HEK293 (cell line): ENCODE data around the gene FXYD2.

Experiments
- CTCF ChIA-PET: fragments of 350-600 bp; formaldehyde crosslinking; extraction: SDS; loops from one replicate; lab custom pipeline; 2021; ENCODE audit warnings: antibody characterized with exemption; lab: Yijun Ruan, JAX
- POLR2A ChIA-PET: fragments of 300-600 bp; formaldehyde crosslinking; extraction: SDS; loops from one replicate; lab custom pipeline; 2020; ENCODE audit warnings: antibody characterized with exemption, inconsistent platforms; lab: Yijun Ruan, JAX
- H3K27ac ChIP-seq: fragments of 200-500 bp; sonication (Bioruptor generic); 2 replicates; pipeline ENCODE4 v1.5.1; 2014; ENCODE audit warnings: low read depth, low read length, control low read depth, inconsistent platforms; ENCODE audit errors: extremely low read depth
- H3K36me3 ChIP-seq, 2 experiments: fragments of 200-500 bp in 1 of 2; sonication (Bioruptor generic) in 1 of 2; 1 replicate in 1 of 2; 2 replicates in 1 of 2; pipeline ENCODE4 v1.5.1; 2014 to 2017; ENCODE audit warnings: inconsistent platforms in 2 of 2, low read length in 2 of 2; ENCODE audit not compliant: control insufficient read depth in 2 of 2, insufficient read depth in 1 of 2
- H3K4me1 ChIP-seq: fragments of 200-500 bp; sonication (Bioruptor generic); 2 replicates; pipeline ENCODE4 v1.5.1; 2014; ENCODE audit warnings: mild to moderate bottlenecking, low read length, inconsistent platforms; ENCODE audit not compliant: control insufficient read depth, insufficient read depth
- H3K4me3 ChIP-seq: 2 replicates; pipeline ENCODE4 v1.5.1; 2011; ENCODE audit warnings: low read depth, mild to moderate bottlenecking, control low read depth, low read length, moderate library complexity
- H3K9me3 ChIP-seq: fragments of 200-500 bp; sonication (Bioruptor generic); 2 replicates; pipeline ENCODE4 v1.5.1; 2014; ENCODE audit warnings: low read depth, low read length, inconsistent platforms; ENCODE audit not compliant: control insufficient read depth, insufficient read depth
- MYNN ChIP-seq: fragments of 450-650 bp; formaldehyde crosslinking; IDR thresholded peaks from 2 replicates; pipeline ENCODE4 v1.5.1; 2016; ENCODE audit warnings: missing biosample characterization, missing genetic modification characterization, borderline replicate concordance
- MZF1 ChIP-seq: fragments of 450-650 bp; formaldehyde crosslinking; IDR thresholded peaks from 2 replicates; pipeline ENCODE4 v1.5.1; 2017; ENCODE audit warnings: missing biosample characterization, missing genetic modification characterization, borderline replicate concordance
- OSR2 ChIP-seq: fragments of 450-650 bp; formaldehyde crosslinking; IDR thresholded peaks from 2 replicates; pipeline ENCODE4 v1.5.1; 2016; ENCODE audit warnings: missing biosample characterization, missing genetic modification characterization
- OVOL3 ChIP-seq: fragments of 450-650 bp; formaldehyde crosslinking; IDR thresholded peaks from 2 replicates; pipeline ENCODE4 v1.5.1; 2016; ENCODE audit warnings: missing biosample characterization, missing genetic modification characterization
- SCRT2 ChIP-seq: fragments of 450-650 bp; formaldehyde crosslinking; IDR thresholded peaks from 2 replicates; pipeline ENCODE4 v1.5.1; 2016; ENCODE audit warnings: missing biosample characterization, missing genetic modification characterization
- WT1 ChIP-seq: fragments of 450-650 bp; formaldehyde crosslinking; IDR thresholded peaks from 2 replicates; pipeline ENCODE4 v1.5.1; 2016; ENCODE audit warnings: missing biosample characterization, missing genetic modification characterization
- YY1 ChIP-seq: fragments of 450-650 bp; formaldehyde crosslinking; IDR thresholded peaks from 2 replicates; pipeline ENCODE4 v1.5.1; 2018; ENCODE audit warnings: missing biosample characterization, missing genetic modification characterization
- ZBTB21 ChIP-seq: fragments of 450-650 bp; formaldehyde crosslinking; IDR thresholded peaks from 2 replicates; pipeline ENCODE4 v1.5.1; 2017; ENCODE audit warnings: missing biosample characterization, missing genetic modification characterization
- ZBTB48 ChIP-seq: fragments of 450-650 bp; formaldehyde crosslinking; IDR thresholded peaks from 2 replicates; pipeline ENCODE4 v1.5.1; 2016; ENCODE audit warnings: missing biosample characterization, missing genetic modification characterization
- ZFP37 ChIP-seq: fragments of 450-650 bp; formaldehyde crosslinking; IDR thresholded peaks from 2 replicates; pipeline ENCODE4 v1.5.1; 2016; ENCODE audit warnings: missing biosample characterization, missing genetic modification characterization
- ZNF121 ChIP-seq: fragments of 450-650 bp; formaldehyde crosslinking; IDR thresholded peaks from 2 replicates; pipeline ENCODE4 v1.5.1; 2016; ENCODE audit warnings: missing biosample characterization, missing genetic modification characterization
- ZNF157 ChIP-seq: fragments of 450-650 bp; formaldehyde crosslinking; IDR thresholded peaks from 2 replicates; pipeline ENCODE4 v1.5.1; 2016; ENCODE audit warnings: missing biosample characterization, missing genetic modification characterization
- ZNF16 ChIP-seq: fragments of 450-650 bp; formaldehyde crosslinking; IDR thresholded peaks from 2 replicates; pipeline ENCODE4 v1.5.1; 2016; ENCODE audit warnings: low read depth, missing biosample characterization, missing genetic modification characterization
- ZNF221 ChIP-seq: fragments of 450-650 bp; formaldehyde crosslinking; IDR thresholded peaks from 2 replicates; pipeline ENCODE4 v1.5.1; 2017; ENCODE audit warnings: missing biosample characterization, missing genetic modification characterization, borderline replicate concordance
- ZNF48 ChIP-seq: fragments of 450-650 bp; formaldehyde crosslinking; IDR thresholded peaks from 2 replicates; pipeline ENCODE4 v1.5.1; 2016; ENCODE audit warnings: missing biosample characterization, missing genetic modification characterization
- ZNF561 ChIP-seq: fragments of 450-650 bp; IDR thresholded peaks from 2 replicates; pipeline ENCODE4 v1.5.1; 2018; ENCODE audit warnings: missing biosample characterization, missing genetic modification characterization, borderline replicate concordance
- ZNF600 ChIP-seq: fragments of 450-650 bp; formaldehyde crosslinking; IDR thresholded peaks from 2 replicates; pipeline ENCODE4 v1.5.1; 2016; ENCODE audit warnings: missing biosample characterization, missing genetic modification characterization
- ZNF610 ChIP-seq: fragments of 450-650 bp; formaldehyde crosslinking; IDR thresholded peaks from 2 replicates; pipeline ENCODE4 v1.5.1; 2016; ENCODE audit warnings: missing biosample characterization, missing genetic modification characterization, borderline replicate concordance
- ZNF654 ChIP-seq: fragments of 450-650 bp; formaldehyde crosslinking; IDR thresholded peaks from 2 replicates; pipeline ENCODE4 v1.5.1; 2016; ENCODE audit warnings: low read depth, missing biosample characterization, missing genetic modification characterization
- ZNF670 ChIP-seq: fragments of 450-650 bp; formaldehyde crosslinking; IDR thresholded peaks from 2 replicates; pipeline ENCODE4 v1.5.1; 2016; ENCODE audit warnings: missing biosample characterization, missing genetic modification characterization, low read depth
- ZNF785 ChIP-seq: fragments of 450-650 bp; formaldehyde crosslinking; IDR thresholded peaks from 2 replicates; pipeline ENCODE4 v1.5.1; 2016; ENCODE audit warnings: missing biosample characterization, missing genetic modification characterization
- ZNF791 ChIP-seq: fragments of 450-650 bp; formaldehyde crosslinking; IDR thresholded peaks from 2 replicates; pipeline ENCODE4 v1.5.1; 2016; ENCODE audit warnings: missing biosample characterization, missing genetic modification characterization
- ZSCAN16 ChIP-seq: fragments of 450-650 bp; formaldehyde crosslinking; IDR thresholded peaks from 2 replicates; pipeline ENCODE4 v1.5.1; 2016; ENCODE audit warnings: missing biosample characterization, missing genetic modification characterization
- TF ChIP-seq, protein P1 (sequence below): fragments of 450-650 bp; formaldehyde crosslinking; IDR thresholded peaks from 2 replicates; pipeline ENCODE4 v1.5.1; 2016; ENCODE audit warnings: missing biosample characterization, missing genetic modification characterization
- TF ChIP-seq, protein P2 (sequence below): IDR thresholded peaks from 2 replicates; pipeline ENCODE4 v1.6.1; 2011; ENCODE audit warnings: mild to moderate bottlenecking, low read depth, low read length, borderline replicate concordance
- TF ChIP-seq, protein P3 (sequence below): fragments of 450-650 bp; formaldehyde crosslinking; IDR thresholded peaks from 2 replicates; pipeline ENCODE4 v1.5.1; 2016; ENCODE audit warnings: missing biosample characterization, missing genetic modification characterization
- TF ChIP-seq, protein P4 (sequence below): fragments of 450-650 bp; formaldehyde crosslinking; IDR thresholded peaks from 2 replicates; pipeline ENCODE4 v1.5.1; 2017; ENCODE audit warnings: missing biosample characterization, missing genetic modification characterization
- TF ChIP-seq, protein P5 (sequence below): fragments of 450-650 bp; formaldehyde crosslinking; IDR thresholded peaks from 2 replicates; pipeline ENCODE4 v1.5.1; 2017; ENCODE audit warnings: missing biosample characterization, missing genetic modification characterization
- TF ChIP-seq, protein P6 (sequence below): fragments of 450-650 bp; formaldehyde crosslinking; IDR thresholded peaks from 2 replicates; pipeline ENCODE4 v1.5.1; 2016; ENCODE audit warnings: missing biosample characterization, missing genetic modification characterization

The FXYD2 gene

DNA sequence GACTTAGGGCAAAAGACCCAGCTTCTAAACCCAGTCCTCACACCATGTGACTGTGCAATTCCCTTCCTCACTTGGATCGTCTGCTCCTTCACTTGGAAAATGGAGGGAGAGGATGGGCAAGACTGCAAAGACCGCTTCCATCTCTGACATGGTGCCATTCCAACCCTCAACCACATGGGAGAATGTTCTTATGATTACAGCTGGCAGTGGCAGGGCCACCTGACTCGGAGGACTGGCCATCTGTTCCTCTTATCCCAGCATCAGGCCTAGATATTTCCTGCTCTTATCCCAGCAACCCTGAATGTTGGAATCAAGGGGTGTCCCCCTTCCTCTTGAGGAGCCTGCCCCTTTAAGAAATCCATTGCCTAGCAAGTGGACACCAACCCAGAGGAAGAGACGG lies 42.9 kb downstream of the FXYD2 start:
- Histone ChIP-seq H3K9me3 (no peaks in the 10 kb centered on the region), H3K36me3 (no peaks in the 10 kb centered on the region), H3K27ac (no peak overlapping the region), H3K4me3 (no peak overlapping the region), H3K4me1 (no peaks in the 10 kb centered on the region)
- CTCF ChIA-PET: no interaction called here
- no peak for TF ChIP-seq ZNF785 (tag by site-specific recombination)
- no peak for TF ChIP-seq ZNF157 (tag by site-specific recombination)
- TF ChIP-seq OSR2 (tag by site-specific recombination): no peak
- TF ChIP-seq YY1: no peak
- no peak for TF ChIP-seq MYNN (tag by site-specific recombination)
- TF ChIP-seq, protein P1, sequence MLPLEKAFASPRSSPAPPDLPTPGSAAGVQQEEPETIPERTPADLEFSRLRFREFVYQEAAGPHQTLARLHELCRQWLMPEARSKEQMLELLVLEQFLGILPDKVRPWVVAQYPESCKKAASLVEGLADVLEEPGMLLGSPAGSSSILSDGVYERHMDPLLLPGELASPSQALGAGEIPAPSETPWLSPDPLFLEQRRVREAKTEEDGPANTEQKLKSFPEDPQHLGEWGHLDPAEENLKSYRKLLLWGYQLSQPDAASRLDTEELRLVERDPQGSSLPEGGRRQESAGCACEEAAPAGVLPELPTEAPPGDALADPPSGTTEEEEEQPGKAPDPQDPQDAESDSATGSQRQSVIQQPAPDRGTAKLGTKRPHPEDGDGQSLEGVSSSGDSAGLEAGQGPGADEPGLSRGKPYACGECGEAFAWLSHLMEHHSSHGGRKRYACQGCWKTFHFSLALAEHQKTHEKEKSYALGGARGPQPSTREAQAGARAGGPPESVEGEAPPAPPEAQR (tag by site-specific recombination): no peak
- no peak for TF ChIP-seq ZNF221
- no peak for TF ChIP-seq ZNF791
- no peak for TF ChIP-seq ZNF610 (tag by site-specific recombination)
- TF ChIP-seq ZNF121 (tag by site-specific recombination): no peak
- no peak for TF ChIP-seq ZFP37
- TF ChIP-seq, protein P2, sequence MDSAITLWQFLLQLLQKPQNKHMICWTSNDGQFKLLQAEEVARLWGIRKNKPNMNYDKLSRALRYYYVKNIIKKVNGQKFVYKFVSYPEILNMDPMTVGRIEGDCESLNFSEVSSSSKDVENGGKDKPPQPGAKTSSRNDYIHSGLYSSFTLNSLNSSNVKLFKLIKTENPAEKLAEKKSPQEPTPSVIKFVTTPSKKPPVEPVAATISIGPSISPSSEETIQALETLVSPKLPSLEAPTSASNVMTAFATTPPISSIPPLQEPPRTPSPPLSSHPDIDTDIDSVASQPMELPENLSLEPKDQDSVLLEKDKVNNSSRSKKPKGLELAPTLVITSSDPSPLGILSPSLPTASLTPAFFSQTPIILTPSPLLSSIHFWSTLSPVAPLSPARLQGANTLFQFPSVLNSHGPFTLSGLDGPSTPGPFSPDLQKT: no peak
- TF ChIP-seq OVOL3 (tag by site-specific recombination): no peak
- TF ChIP-seq, protein P3, sequence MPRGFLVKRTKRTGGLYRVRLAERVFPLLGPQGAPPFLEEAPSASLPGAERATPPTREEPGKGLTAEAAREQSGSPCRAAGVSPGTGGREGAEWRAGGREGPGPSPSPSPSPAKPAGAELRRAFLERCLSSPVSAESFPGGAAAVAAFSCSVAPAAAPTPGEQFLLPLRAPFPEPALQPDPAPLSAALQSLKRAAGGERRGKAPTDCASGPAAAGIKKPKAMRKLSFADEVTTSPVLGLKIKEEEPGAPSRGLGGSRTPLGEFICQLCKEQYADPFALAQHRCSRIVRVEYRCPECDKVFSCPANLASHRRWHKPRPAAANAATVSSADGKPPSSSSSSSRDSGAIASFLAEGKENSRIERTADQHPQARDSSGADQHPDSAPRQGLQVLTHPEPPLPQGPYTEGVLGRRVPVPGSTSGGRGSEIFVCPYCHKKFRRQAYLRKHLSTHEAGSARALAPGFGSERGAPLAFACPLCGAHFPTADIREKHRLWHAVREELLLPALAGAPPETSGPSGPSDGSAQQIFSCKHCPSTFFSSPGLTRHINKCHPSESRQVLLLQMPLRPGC (tag by site-specific recombination): no peak
- TF ChIP-seq ZBTB21 (tag by site-specific recombination): no peak
- no peak for TF ChIP-seq ZNF16
- TF ChIP-seq ZNF600 (tag by site-specific recombination): no peak
- no peak for TF ChIP-seq MZF1 (tag by site-specific recombination)
- no peak for TF ChIP-seq ZSCAN16 (tag by site-specific recombination)
- TF ChIP-seq ZBTB48 (tag by site-specific recombination): no peak
- POLR2A ChIA-PET: no interaction called here

DNA sequence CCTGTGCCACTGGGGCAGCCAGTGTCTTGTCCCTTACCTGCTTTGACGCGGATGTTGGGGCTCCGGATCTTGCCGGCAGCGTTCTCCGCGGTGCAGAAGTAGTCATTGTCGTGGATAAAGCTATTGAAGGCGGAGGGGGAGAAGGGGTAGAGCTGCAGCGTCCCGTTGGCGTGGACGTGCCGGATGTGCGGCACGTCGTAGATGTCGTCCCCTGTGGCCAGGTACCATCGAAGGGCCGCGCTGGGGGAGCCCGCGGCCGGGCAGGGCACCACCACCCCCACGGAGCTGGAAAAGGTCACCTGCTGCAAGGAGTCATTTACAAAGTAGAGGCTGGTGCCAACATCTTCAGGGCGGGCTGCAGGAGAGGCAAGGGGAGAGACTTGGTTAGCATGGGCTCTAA lies 44.1 kb downstream of the FXYD2 start:
- ChIA-PET CTCF (interaction anchor here (0.6 kb wide), 1 partner anchor 8 kb away, joined by 5 read pairs; no protein-coding TSS in a partner anchor), POLR2A (no interaction called here)
- TF ChIP-seq ZNF670 (tag by site-specific recombination) (no peak), ZNF561 (tag by site-specific recombination) (no peak), ZNF48 (tag by site-specific recombination) (no peak), ZNF654 (no peak), SCRT2 (no peak), WT1 (tag by site-specific recombination) (no peak)
- TF ChIP-seq, protein P4, sequence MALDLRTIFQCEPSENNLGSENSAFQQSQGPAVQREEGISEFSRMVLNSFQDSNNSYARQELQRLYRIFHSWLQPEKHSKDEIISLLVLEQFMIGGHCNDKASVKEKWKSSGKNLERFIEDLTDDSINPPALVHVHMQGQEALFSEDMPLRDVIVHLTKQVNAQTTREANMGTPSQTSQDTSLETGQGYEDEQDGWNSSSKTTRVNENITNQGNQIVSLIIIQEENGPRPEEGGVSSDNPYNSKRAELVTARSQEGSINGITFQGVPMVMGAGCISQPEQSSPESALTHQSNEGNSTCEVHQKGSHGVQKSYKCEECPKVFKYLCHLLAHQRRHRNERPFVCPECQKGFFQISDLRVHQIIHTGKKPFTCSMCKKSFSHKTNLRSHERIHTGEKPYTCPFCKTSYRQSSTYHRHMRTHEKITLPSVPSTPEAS (tag by site-specific recombination): no peak
- TF ChIP-seq, protein P5, sequence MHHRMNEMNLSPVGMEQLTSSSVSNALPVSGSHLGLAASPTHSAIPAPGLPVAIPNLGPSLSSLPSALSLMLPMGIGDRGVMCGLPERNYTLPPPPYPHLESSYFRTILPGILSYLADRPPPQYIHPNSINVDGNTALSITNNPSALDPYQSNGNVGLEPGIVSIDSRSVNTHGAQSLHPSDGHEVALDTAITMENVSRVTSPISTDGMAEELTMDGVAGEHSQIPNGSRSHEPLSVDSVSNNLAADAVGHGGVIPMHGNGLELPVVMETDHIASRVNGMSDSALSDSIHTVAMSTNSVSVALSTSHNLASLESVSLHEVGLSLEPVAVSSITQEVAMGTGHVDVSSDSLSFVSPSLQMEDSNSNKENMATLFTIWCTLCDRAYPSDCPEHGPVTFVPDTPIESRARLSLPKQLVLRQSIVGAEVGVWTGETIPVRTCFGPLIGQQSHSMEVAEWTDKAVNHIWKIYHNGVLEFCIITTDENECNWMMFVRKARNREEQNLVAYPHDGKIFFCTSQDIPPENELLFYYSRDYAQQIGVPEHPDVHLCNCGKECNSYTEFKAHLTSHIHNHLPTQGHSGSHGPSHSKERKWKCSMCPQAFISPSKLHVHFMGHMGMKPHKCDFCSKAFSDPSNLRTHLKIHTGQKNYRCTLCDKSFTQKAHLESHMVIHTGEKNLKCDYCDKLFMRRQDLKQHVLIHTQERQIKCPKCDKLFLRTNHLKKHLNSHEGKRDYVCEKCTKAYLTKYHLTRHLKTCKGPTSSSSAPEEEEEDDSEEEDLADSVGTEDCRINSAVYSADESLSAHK (tag by site-specific recombination): no peak
- TF ChIP-seq, protein P6, sequence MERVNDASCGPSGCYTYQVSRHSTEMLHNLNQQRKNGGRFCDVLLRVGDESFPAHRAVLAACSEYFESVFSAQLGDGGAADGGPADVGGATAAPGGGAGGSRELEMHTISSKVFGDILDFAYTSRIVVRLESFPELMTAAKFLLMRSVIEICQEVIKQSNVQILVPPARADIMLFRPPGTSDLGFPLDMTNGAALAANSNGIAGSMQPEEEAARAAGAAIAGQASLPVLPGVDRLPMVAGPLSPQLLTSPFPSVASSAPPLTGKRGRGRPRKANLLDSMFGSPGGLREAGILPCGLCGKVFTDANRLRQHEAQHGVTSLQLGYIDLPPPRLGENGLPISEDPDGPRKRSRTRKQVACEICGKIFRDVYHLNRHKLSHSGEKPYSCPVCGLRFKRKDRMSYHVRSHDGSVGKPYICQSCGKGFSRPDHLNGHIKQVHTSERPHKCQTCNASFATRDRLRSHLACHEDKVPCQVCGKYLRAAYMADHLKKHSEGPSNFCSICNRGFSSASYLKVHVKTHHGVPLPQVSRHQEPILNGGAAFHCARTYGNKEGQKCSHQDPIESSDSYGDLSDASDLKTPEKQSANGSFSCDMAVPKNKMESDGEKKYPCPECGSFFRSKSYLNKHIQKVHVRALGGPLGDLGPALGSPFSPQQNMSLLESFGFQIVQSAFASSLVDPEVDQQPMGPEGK (tag by site-specific recombination): no peak

More for the DNA sequence above, 44.1 kb downstream of the FXYD2 start:
- H3K4me3 ChIP-seq: no peak overlapping the region
- no peaks in the 10 kb centered on the region for H3K9me3 ChIP-seq
- no peaks in the 10 kb centered on the region for H3K36me3 ChIP-seq
- H3K27ac ChIP-seq: no peak overlapping the region
- no peaks in the 10 kb centered on the region for H3K4me1 ChIP-seq
